DND-41 (cell line): ENCODE data around the gene CCL27.

ENCODE experiments used
- ATAC-seq: fragments of 200-7000 bp; cut with Tn5 transposase; 3 replicates; pipeline ENCODE4 v1.9.1; 2021; ENCODE audit warnings: low read depth; ENCODE audit not compliant: insufficient read depth
- DNase-seq: peaks from one replicate; pipeline ENCODE4 v3.0.0-alpha.2; 2020
- H2AFZ ChIP-seq: 2 replicates; pipeline ENCODE4 v1.6.0; 2012; ENCODE audit warnings: low read depth, low read length
- H3K27ac ChIP-seq: 2 replicates; pipeline ENCODE4 v1.5.1; 2012; ENCODE audit warnings: low read length, inconsistent platforms
- H3K27me3 ChIP-seq: fragments of 200-600 bp; sonication (generic); 2 replicates; pipeline ENCODE4 v1.6.0; 2012; ENCODE audit warnings: low read length, mild to moderate bottlenecking, inconsistent platforms; ENCODE audit not compliant: insufficient read depth, poor library complexity
- H3K36me3 ChIP-seq: 2 replicates; pipeline ENCODE4 v1.5.1; 2012; ENCODE audit warnings: low read length, inconsistent platforms; ENCODE audit not compliant: insufficient read depth
- H3K4me1 ChIP-seq: 2 replicates; pipeline ENCODE4 v1.5.1; 2012; ENCODE audit warnings: mild to moderate bottlenecking, low read length; ENCODE audit not compliant: insufficient read depth
- H3K4me2 ChIP-seq: 2 replicates; pipeline ENCODE4 v1.6.0; 2012; ENCODE audit warnings: mild to moderate bottlenecking, moderate library complexity, low read length, inconsistent platforms; ENCODE audit not compliant: insufficient read depth
- H3K4me3 ChIP-seq, 2 experiments: fragments of 200-600 bp in 1 of 2; shearing (Covaris generic) in 1 of 2; 2 replicates each; pipeline ENCODE4 v1.5.1; 2012 to 2016; ENCODE audit warnings: inconsistent platforms in 2 of 2, low read length in 2 of 2, mild to moderate bottlenecking in 2 of 2, low read depth in 1 of 2, moderate library complexity in 1 of 2
- H3K79me2 ChIP-seq: 2 replicates; pipeline ENCODE4 v1.6.0; 2012; ENCODE audit warnings: low read length, inconsistent platforms; ENCODE audit not compliant: insufficient read depth
- H3K9ac ChIP-seq: 2 replicates; pipeline ENCODE4 v1.6.0; 2012; ENCODE audit warnings: low read depth, mild to moderate bottlenecking, inconsistent platforms, low read length, moderate library complexity
- H3K9me3 ChIP-seq: 2 replicates; pipeline ENCODE4 v1.5.1; 2012; ENCODE audit warnings: low read length, moderate library complexity, mild to moderate bottlenecking, inconsistent platforms; ENCODE audit not compliant: insufficient read depth, severe bottlenecking
- H4K20me1 ChIP-seq: 2 replicates; pipeline ENCODE4 v1.6.0; 2012; ENCODE audit warnings: low read length; ENCODE audit not compliant: insufficient read depth
- CTCF ChIP-seq: IDR thresholded peaks from 2 replicates; pipeline ENCODE4 v1.5.1; 2012; ENCODE audit warnings: borderline replicate concordance, low read length, moderate library complexity, mild to moderate bottlenecking; ENCODE audit not compliant: poor library complexity, severe bottlenecking; ENCODE audit errors: extremely low read depth
- EZH2 ChIP-seq: IDR thresholded peaks from 3 replicates; pipeline ENCODE4 v1.6.1; 2012; ENCODE audit warnings: borderline replicate concordance, low read depth, mild to moderate bottlenecking, moderate library complexity, low read length, inconsistent platforms; ENCODE audit not compliant: severe bottlenecking

Gene CCL27

GRCh38 chr9:34688329-34689115, 26.1 kb upstream of the CCL27 start:
- H3K4me3 ChIP-seq = no peak overlapping the region
- H3K36me3 ChIP-seq = no peaks in the 10 kb centered on the region
- H4K20me1 ChIP-seq = no peaks in the 10 kb centered on the region
- no peaks in the 10 kb centered on the region for H3K79me2 ChIP-seq
- no peaks in the 10 kb centered on the region for H3K9me3 ChIP-seq
- H3K4me2 ChIP-seq = no peak overlapping the region
- no peak overlapping the region for H2AFZ ChIP-seq
- no peak for TF ChIP-seq CTCF
- no peak for TF ChIP-seq EZH2
- no peak overlapping the region for H3K27ac ChIP-seq
- ATAC-seq (no peak), DNase-seq (no peak)
- H3K27me3 ChIP-seq = peaks cover 9% of the 10 kb centered on the region
- no peaks in the 10 kb centered on the region for H3K4me1 ChIP-seq
- no peak overlapping the region for H3K9ac ChIP-seq

- no peaks in the 10 kb centered on the region for H3K4me1 ChIP-seq
- H3K36me3 ChIP-seq = no peaks in the 10 kb centered on the region
- ATAC-seq (no peak), DNase-seq (no peak)
- no peak overlapping the region for H3K9ac ChIP-seq
- no peak overlapping the region for H3K27ac ChIP-seq
- H3K4me2 ChIP-seq = no peak overlapping the region
- H3K4me3 ChIP-seq = no peak overlapping the region
- TF ChIP-seq EZH2 (no peak), CTCF (no peak)
- no peaks in the 10 kb centered on the region for H4K20me1 ChIP-seq
- no peaks in the 10 kb centered on the region for H3K9me3 ChIP-seq
- no peaks in the 10 kb centered on the region for H3K79me2 ChIP-seq
- no peak overlapping the region for H2AFZ ChIP-seq
- peaks cover 9% of the 10 kb centered on the region for H3K27me3 ChIP-seq
These were observed 25.0 kb upstream of the CCL27 start for GRCh38 chr9:34687276-34688030.

DNA sequence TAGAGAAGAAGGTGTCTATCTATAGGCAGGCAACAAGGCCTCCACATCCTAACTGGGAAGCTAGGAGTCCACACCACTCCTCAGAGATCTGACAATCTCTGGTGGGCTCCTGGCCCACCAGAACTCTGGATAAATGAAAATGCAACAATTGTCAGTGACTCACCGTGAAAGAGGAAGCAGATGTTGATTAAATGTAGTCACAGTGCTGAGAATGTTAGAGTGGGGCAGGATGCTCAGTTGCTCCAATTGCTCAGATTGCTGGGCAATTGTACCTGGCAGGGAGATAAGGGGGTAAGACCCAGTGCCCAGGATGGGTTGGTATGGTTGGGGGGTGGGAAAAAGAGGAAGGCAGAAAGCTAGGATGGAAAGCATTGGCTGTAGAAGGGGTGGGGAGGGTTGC, 24.3 kb upstream of the CCL27 start:
- TF ChIP-seq CTCF = no peak
- TF ChIP-seq EZH2 = no peak
- Histone ChIP-seq H3K27ac (no peak overlapping the region), H4K20me1 (no peaks in the 10 kb centered on the region), H3K27me3 (peaks cover 9% of the 10 kb centered on the region), H3K9me3 (no peaks in the 10 kb centered on the region), H3K4me1 (no peaks in the 10 kb centered on the region), H2AFZ (no peak overlapping the region), H3K79me2 (no peaks in the 10 kb centered on the region), H3K4me2 (no peak overlapping the region), H3K9ac (no peak overlapping the region), H3K36me3 (no peaks in the 10 kb centered on the region), H3K4me3 (no peak overlapping the region)
- no peak for DNase-seq
- no peak for ATAC-seq
